LNCAP (cell line): Measurements from ENCODE around the gene KLF1.

Experiments used
- TF ChIP-seq, protein P1 (sequence below): fragments of 450-650 bp; IDR thresholded peaks from 2 replicates; pipeline ENCODE4 v1.5.1; 2017; ENCODE audit warnings: mild to moderate bottlenecking

KLF1 gene

DNA sequence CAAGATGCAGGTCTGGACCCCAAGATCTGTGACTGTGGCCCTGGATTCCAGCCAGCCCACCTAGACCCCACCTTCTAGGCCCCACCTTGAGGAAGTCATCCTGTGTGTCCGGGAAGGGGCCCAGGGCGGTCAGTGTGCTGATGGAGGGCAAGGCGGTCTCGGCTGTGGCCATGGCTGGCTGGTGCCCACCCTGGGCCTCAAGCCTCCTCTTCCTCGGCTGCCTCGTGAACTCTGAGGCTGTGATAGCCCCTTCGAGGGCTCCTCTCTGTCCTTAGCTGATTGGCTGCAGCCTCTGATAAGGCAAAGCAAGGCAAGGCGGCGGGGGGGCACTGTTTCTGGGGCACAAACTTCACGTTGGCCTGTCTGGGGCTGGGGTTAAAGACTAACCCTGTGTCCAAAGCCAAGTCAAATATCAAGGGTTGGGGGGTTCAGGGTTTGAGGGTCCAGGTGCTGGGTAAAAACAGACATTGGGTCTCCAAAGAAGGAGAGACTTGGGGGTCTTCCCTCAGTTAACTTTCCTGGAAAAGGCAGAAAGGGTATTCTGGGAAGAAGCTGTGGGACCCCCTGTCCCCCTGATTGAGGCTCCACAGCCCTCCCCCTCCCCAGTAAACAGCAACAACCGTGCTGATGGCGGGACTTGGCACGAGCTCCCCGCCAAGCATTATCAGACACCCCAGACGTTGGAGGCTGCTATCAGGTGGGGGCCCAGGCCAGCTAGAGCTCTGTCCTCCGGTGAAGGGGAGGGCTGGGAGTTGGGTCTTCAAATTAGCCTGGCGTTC, at the start of gene KLF1:
Gene KLF1, minus strand, starts transcription at position 233 of the 779 bp plus-strand sequence. Its CDS starts 61 bp downstream, at position 172.
- TF ChIP-seq, protein P1, sequence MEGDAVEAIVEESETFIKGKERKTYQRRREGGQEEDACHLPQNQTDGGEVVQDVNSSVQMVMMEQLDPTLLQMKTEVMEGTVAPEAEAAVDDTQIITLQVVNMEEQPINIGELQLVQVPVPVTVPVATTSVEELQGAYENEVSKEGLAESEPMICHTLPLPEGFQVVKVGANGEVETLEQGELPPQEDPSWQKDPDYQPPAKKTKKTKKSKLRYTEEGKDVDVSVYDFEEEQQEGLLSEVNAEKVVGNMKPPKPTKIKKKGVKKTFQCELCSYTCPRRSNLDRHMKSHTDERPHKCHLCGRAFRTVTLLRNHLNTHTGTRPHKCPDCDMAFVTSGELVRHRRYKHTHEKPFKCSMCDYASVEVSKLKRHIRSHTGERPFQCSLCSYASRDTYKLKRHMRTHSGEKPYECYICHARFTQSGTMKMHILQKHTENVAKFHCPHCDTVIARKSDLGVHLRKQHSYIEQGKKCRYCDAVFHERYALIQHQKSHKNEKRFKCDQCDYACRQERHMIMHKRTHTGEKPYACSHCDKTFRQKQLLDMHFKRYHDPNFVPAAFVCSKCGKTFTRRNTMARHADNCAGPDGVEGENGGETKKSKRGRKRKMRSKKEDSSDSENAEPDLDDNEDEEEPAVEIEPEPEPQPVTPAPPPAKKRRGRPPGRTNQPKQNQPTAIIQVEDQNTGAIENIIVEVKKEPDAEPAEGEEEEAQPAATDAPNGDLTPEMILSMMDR: no peak

DNA sequence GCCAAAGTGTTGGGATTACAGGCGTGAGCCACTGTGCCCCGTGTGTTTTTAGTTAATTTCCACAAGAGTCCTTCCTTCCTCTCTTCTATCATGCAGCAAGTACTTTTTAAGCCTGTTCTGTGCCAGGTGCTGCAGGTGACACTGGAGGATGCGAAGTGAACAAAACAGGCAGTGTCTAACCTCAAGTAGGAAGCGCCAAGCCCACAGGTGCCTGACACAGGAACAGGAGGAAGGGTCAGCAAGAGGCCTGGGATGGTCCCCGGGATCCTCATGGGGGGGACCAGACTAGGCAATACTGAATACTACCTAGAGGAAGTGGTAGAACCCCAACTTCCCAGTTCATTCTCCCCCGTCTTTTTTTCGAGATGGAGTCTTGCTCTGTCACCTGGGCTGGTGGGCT, 49.6 kb upstream of the KLF1 start:
- TF ChIP-seq, protein P1: no peak

DNA sequence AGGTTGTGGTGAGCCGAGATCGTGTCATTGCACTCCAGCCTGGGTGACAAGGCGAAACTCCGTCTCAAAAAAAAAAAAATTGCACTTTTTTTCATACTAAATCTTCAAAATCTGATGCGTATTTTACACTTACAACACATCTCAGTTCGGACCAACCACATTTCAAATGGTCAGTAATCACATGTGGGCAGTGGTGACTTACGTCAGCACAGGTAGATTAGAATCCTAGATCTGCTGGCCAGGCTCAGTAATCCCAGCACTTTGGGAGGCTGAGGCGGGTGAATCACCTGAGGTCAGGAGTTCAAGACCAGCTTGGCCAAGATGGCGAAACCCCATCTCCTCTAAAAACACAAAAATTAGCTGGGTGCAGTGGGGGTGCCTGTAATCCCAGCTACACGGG, 48.1 kb upstream of the KLF1 start:
- TF ChIP-seq, protein P1: no peak

DNA sequence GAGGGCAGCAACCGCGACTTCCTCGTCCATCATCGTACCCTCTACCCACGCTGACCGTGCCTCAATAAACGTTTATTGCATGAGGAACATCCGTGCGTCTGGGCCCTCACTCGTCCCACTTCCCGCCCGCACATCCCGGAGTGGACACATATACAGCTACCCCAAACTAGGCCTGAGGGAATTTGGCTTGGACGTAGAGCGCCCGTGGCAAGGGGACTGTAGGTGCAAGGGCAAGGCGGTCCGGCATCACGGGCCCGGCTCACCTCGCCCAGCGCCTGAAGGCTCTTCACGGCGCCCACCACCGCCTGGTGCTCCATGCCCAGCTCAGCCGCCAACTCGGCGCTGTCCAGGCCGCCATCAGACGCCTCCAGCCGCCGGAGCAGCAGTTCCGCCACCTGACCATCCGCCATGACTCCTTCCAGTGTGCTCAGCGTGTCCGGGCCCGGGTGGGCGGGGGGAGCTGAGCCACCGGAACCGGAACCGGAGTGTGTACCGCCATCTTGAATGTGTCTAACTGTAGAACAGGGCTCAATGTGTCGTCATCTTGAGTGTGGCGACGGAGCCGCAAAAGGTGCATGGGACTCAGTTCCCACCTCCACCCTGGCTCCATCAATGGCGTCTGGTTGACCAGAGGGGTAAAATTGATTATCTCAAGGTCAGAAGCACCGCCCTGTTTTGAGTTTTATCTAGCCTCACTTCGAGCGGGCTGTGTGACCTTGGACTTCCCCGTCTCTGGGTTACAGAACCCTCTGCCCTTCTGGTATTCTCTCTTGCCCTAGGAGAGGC, 46.5 kb upstream of the KLF1 start, which contains the start of gene FARSA:
Gene FARSA, minus strand, starts transcription at position 425 of the 786 bp plus-strand sequence. Its CDS starts 15 bp downstream, at position 410.
- TF ChIP-seq, protein P1: no peak

DNA sequence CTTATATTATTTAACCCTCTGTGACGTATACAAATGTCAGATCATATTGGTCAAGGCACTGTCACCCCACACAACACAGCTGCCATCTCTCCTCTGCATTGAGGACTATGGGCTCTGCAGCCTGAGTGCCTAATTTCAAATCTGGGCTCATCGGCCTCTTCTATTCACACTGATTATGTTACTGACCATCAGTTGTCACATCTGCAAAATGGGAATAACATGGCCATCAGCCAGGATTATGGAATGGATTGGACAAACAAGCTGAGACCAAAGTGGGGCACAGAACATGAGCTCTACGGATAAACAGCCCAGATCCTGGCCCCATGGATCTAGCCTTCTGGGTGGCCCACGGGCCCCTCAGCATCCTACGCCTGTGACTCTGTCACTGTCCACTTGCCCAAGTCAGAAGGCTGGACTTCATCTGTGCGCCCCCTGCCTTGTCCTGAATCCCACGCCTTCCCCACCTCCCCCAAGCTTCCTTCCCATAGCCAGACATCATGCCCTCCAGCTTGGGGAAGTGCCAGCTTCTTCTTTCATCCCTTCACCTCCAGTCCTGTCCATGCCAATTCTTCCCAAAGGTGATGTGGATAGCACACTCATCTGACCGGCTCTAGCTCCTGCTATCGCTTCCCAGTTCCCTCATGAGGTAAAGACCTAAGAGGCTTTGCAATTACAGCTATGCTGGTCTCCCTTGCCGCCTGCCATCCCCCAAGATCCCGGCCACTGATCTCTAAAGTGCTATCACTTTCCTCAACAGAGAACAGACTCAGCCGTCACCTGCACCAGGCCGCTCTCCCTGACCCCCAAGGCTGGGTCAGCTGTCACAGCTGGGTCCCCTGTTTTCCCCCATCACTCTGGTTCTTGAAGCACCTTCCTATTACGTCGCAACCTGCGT, 45.6 kb upstream of the KLF1 start:
- TF ChIP-seq, protein P1: no peak

DNA sequence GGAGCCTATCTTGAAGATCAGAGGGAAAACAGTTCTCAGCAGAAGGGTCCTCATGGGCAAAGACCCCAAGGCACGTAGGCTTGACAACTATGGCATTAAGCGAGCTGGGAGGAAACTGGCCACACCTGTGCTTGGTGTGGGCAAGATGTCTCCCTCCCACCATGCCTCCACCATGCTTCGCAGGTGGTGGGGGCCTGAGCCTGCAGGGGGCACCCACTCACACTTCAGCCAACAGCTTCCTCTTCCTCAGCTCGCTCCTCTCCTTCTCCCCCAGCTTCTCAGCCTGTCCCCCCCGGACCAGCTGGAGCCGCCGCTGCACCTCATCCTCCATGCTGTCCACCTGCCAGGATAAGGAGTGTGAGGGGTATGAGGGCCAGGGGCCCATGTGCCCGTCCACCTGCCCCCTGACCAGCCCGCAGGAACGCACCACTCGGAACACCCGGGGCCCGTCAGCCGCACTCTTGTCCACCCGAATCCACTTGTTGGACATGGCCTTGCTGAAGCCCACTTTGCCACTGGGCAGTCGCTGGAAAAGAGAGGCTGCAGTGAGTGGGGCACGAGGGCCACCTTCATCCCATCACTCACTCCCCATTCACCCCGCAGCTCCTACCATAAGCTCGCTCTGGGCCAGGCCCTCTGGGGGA, 43.1 kb upstream of the KLF1 start:
- TF ChIP-seq, protein P1: no peak
